Thyroid gland (tissue), 4 donors: Measurements from ENCODE around the gene AMIGO1.

Source experiments
- CTCF ChIP-seq, 6 experiments: fragments of 200-600 bp in 3 of 6; fragments of 450-650 bp in 3 of 6; sonication (generic) in 3 of 6; IDR thresholded peaks; one replicate each; pipeline ENCODE4 v1.5.1; 2016 to 2019; ENCODE audit warnings: antibody characterized with exemption in 6 of 6, mild to moderate bottlenecking in 2 of 6, inconsistent platforms in 1 of 6, moderate library complexity in 1 of 6
- POLR2A ChIP-seq, 2 donors: fragments of 450-650 bp; IDR thresholded peaks; one replicate each; pipeline ENCODE4 v1.6.1; 2017; ENCODE audit warnings: antibody characterized with exemption in 2 of 2, mild to moderate bottlenecking in 2 of 2, moderate library complexity in 1 of 2

GRCh38 chr1:109472779-109473178 lies 36.7 kb downstream of the AMIGO1 start:
- TF ChIP-seq CTCF (IDR thresholded peaks at IDR 0.05) (no peak), POLR2A (IDR thresholded peaks at IDR 0.05) (no peak)
